ENCODE data around the gene MEF2C.

- TF ChIP-seq CTCF (IDR thresholded peaks at IDR 0.05) (no peak), POLR2AphosphoS5 (IDR thresholded peaks at IDR 0.05; ENCODE audit: low read depth, low read length) (no peak), SIN3A (IDR thresholded peaks at IDR 0.05; ENCODE audit: borderline replicate concordance, insufficient read depth, low read depth, low read length) (no peak), REST (IDR thresholded peaks at IDR 0.05; ENCODE audit: insufficient read depth in 1 of 2, low read depth in 2 of 2, low read length in 1 of 2) (no peak)
These were observed 5.8 kb upstream of the MEF2C start for GRCh38 chr5:88888848-88889188.
